DOHH2 (cell line): ENCODE data around the gene PIGT.

Experiments
- H3F3A ChIP-seq: fragments of 200-600 bp; sonication (generic), shearing (Covaris generic); 2 replicates; pipeline ENCODE4 v1.6.0; 2016; ENCODE audit warnings: antibody characterized with exemption, mild to moderate bottlenecking; ENCODE audit not compliant: control insufficient read depth, insufficient read depth
- H3K27ac ChIP-seq: fragments of 200-600 bp; sonication (generic); 2 replicates; pipeline ENCODE4 v1.5.1; 2014; ENCODE audit warnings: low read depth, mild to moderate bottlenecking, low read length, moderate library complexity
- H3K27me3 ChIP-seq: fragments of 200-600 bp; sonication (generic); 2 replicates; pipeline ENCODE4 v1.6.1; 2014; ENCODE audit warnings: mild to moderate bottlenecking, low read length, mixed read lengths; ENCODE audit not compliant: control insufficient read depth
- H3K36me3 ChIP-seq: fragments of 200-600 bp; sonication (generic); 2 replicates; pipeline ENCODE4 v1.6.1; 2014; ENCODE audit warnings: mild to moderate bottlenecking, low read length, moderate library complexity, mixed read lengths; ENCODE audit not compliant: control insufficient read depth
- H3K4me1 ChIP-seq: fragments of 200-600 bp; sonication (generic); 2 replicates; pipeline ENCODE4 v1.6.1; 2014; ENCODE audit warnings: mild to moderate bottlenecking, low read length, mixed read lengths; ENCODE audit not compliant: control insufficient read depth
- H3K4me2 ChIP-seq: fragments of 200-600 bp; sonication (generic); 2 replicates; pipeline ENCODE4 v1.6.0; 2014; ENCODE audit warnings: mild to moderate bottlenecking, low read length, moderate library complexity
- H3K4me3 ChIP-seq: fragments of 200-600 bp; sonication (generic); 2 replicates; pipeline ENCODE4 v1.5.1; 2014; ENCODE audit warnings: mild to moderate bottlenecking, low read length, mixed read lengths
- H3K79me2 ChIP-seq: fragments of 200-600 bp; sonication (generic); 2 replicates; pipeline ENCODE4 v1.6.1; 2014; ENCODE audit warnings: mild to moderate bottlenecking, low read length, mixed read lengths; ENCODE audit not compliant: control insufficient read depth
- H3K9me2 ChIP-seq: fragments of 200-600 bp; sonication (generic); replicated peaks from 2 replicates; pipeline ENCODE4 v1.6.1; 2014; ENCODE audit warnings: mild to moderate bottlenecking, low read length, mixed read lengths; ENCODE audit not compliant: control insufficient read depth
- H3K9me3 ChIP-seq: fragments of 200-600 bp; sonication (generic); 2 replicates; pipeline ENCODE4 v1.6.1; 2014; ENCODE audit warnings: antibody characterized with exemption, low read length, mixed read lengths; ENCODE audit not compliant: control insufficient read depth, insufficient read depth
- H4K20me1 ChIP-seq: fragments of 200-600 bp; sonication (generic); 2 replicates; pipeline ENCODE4 v1.6.0; 2014; ENCODE audit warnings: low read depth, mild to moderate bottlenecking, antibody characterized with exemption, low read length, moderate library complexity; ENCODE audit not compliant: control insufficient read depth, insufficient read depth
- EZH2phosphoT487 ChIP-seq: fragments of 200-600 bp; sonication (generic); IDR thresholded peaks from 2 replicates; pipeline ENCODE4 v1.6.1; 2017; ENCODE audit warnings: borderline replicate concordance, mild to moderate bottlenecking, antibody characterized with exemption, low read length, moderate library complexity, mixed read lengths
- TF ChIP-seq, protein P1 (sequence below): fragments of 200-600 bp; sonication (generic); IDR thresholded peaks from one replicate; pipeline ENCODE4 v1.5.1; 2014; ENCODE audit warnings: antibody characterized with exemption, mild to moderate bottlenecking, low read depth, low read length; ENCODE audit not compliant: poor library complexity, severe bottlenecking

PIGT gene

GRCh38 chr20:45461225-45461624, 45.3 kb downstream of the PIGT start:
- H3K36me3 ChIP-seq = no peaks in the 10 kb centered on the region
- no peak overlapping the region for H3K4me2 ChIP-seq
- H3K79me2 ChIP-seq = no peaks in the 10 kb centered on the region
- H3K4me1 ChIP-seq = no peaks in the 10 kb centered on the region
- H3K27me3 ChIP-seq = peaks cover 46% of the 10 kb centered on the region
- H3F3A ChIP-seq = no peaks in the 10 kb centered on the region
- no peaks in the 10 kb centered on the region for H4K20me1 ChIP-seq
- H3K27ac ChIP-seq = no peak overlapping the region
- no peak for TF ChIP-seq EZH2phosphoT487
- TF ChIP-seq, protein P1, sequence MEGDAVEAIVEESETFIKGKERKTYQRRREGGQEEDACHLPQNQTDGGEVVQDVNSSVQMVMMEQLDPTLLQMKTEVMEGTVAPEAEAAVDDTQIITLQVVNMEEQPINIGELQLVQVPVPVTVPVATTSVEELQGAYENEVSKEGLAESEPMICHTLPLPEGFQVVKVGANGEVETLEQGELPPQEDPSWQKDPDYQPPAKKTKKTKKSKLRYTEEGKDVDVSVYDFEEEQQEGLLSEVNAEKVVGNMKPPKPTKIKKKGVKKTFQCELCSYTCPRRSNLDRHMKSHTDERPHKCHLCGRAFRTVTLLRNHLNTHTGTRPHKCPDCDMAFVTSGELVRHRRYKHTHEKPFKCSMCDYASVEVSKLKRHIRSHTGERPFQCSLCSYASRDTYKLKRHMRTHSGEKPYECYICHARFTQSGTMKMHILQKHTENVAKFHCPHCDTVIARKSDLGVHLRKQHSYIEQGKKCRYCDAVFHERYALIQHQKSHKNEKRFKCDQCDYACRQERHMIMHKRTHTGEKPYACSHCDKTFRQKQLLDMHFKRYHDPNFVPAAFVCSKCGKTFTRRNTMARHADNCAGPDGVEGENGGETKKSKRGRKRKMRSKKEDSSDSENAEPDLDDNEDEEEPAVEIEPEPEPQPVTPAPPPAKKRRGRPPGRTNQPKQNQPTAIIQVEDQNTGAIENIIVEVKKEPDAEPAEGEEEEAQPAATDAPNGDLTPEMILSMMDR = no peak
- H3K4me3 ChIP-seq = no peak overlapping the region
- no peaks in the 10 kb centered on the region for H3K9me3 ChIP-seq
- H3K9me2 ChIP-seq = no peaks in the 10 kb centered on the region

- H4K20me1 ChIP-seq = no peaks in the 10 kb centered on the region
- H3F3A ChIP-seq = no peaks in the 10 kb centered on the region
- peaks cover 49% of the 10 kb centered on the region for H3K27me3 ChIP-seq
- no peaks in the 10 kb centered on the region for H3K4me1 ChIP-seq
- H3K4me3 ChIP-seq = no peak overlapping the region
- TF ChIP-seq EZH2phosphoT487 = no peak
- TF ChIP-seq, protein P1 = no peak
- no peaks in the 10 kb centered on the region for H3K79me2 ChIP-seq
- H3K4me2 ChIP-seq = no peak overlapping the region
- H3K9me2 ChIP-seq = no peaks in the 10 kb centered on the region
- H3K36me3 ChIP-seq = no peaks in the 10 kb centered on the region
- H3K9me3 ChIP-seq = no peaks in the 10 kb centered on the region
- H3K27ac ChIP-seq = no peak overlapping the region
Observed at GRCh38 chr20:45462711-45463509, 47.0 kb downstream of the PIGT start.

DNA sequence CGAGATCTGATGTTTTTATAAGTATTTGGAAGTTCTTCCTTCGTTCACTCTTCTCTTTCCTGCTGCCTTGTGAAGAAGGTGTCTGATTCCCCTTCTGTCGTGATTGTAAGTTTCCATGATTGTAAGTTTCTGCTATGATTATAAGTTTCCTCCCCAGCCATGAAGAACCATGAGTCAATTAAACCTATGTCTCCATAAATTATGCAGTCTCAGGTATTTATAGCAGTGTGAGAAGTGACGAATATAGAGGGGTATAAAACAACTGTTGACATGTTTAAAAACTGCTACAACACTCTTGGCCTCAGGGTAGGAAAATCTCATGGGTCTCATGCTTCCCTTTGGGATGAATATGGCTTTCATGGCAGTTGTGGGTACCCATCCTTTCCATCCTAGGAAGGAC, 47.8 kb downstream of the PIGT start:
- H3K36me3 ChIP-seq = no peaks in the 10 kb centered on the region
- H3K27me3 ChIP-seq = peaks cover 57% of the 10 kb centered on the region
- H3K27ac ChIP-seq = no peak overlapping the region
- no peaks in the 10 kb centered on the region for H3K4me1 ChIP-seq
- H3K79me2 ChIP-seq = no peaks in the 10 kb centered on the region
- H3K4me2 ChIP-seq = no peak overlapping the region
- no peaks in the 10 kb centered on the region for H4K20me1 ChIP-seq
- H3K4me3 ChIP-seq = no peak overlapping the region
- no peaks in the 10 kb centered on the region for H3K9me2 ChIP-seq
- H3K9me3 ChIP-seq = no peaks in the 10 kb centered on the region
- TF ChIP-seq, protein P1 = no peak
- no peak for TF ChIP-seq EZH2phosphoT487
- H3F3A ChIP-seq = no peaks in the 10 kb centered on the region
